Activated CD8-positive, alpha-beta memory T cell treated with anti-CD3 and anti-CD28 coated beads, Interleukin-2, amount 50 U/mL, for 4 hours (primary cell): ENCODE data around the gene SLX4.

Experiments used
- DNase-seq: peaks from one replicate; pipeline ENCODE4 v3.0.0-alpha.2; 2020

SLX4 gene

DNA sequence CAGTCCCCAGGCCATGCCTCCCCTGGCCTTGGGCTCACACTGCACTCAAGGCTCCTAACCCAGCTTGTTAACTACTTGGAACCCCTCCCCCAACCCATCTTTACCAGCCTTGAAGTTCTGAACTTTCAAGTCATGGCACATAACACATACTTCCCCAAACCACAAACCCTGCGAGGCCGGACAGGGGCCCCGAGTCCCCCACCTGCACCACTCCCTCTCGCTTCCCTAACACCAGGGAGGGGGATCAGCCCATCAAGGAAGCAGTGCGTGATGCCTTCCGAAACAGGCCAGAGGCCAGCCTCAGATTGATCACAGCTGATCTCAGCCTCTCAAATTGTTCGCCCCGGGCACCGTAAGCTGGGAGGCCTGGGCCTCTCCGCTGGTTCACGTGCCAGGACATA is 31.2 kb downstream of the SLX4 start:
- DNase-seq: no peak

DNA sequence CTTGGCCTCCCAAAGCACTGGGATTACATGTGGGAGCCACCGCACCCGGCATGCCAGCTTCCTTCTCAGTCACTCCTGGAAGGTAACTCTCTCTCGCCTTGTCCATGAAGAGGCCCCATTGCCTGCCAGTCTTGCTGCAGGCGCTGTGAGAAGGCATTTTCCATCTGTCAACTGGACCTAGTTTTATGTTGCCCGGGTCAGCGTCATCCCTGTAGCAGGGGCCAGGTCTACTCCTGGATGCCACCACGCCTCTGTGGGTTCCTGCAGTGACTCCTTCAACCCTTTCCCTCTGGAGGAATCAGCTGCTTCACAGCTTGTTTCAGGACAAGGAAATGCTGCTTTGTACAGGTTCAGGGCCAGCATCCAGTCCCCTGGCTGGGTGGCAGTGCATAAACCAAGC is 31.6 kb downstream of the SLX4 start:
- DNase-seq: no peak

DNA sequence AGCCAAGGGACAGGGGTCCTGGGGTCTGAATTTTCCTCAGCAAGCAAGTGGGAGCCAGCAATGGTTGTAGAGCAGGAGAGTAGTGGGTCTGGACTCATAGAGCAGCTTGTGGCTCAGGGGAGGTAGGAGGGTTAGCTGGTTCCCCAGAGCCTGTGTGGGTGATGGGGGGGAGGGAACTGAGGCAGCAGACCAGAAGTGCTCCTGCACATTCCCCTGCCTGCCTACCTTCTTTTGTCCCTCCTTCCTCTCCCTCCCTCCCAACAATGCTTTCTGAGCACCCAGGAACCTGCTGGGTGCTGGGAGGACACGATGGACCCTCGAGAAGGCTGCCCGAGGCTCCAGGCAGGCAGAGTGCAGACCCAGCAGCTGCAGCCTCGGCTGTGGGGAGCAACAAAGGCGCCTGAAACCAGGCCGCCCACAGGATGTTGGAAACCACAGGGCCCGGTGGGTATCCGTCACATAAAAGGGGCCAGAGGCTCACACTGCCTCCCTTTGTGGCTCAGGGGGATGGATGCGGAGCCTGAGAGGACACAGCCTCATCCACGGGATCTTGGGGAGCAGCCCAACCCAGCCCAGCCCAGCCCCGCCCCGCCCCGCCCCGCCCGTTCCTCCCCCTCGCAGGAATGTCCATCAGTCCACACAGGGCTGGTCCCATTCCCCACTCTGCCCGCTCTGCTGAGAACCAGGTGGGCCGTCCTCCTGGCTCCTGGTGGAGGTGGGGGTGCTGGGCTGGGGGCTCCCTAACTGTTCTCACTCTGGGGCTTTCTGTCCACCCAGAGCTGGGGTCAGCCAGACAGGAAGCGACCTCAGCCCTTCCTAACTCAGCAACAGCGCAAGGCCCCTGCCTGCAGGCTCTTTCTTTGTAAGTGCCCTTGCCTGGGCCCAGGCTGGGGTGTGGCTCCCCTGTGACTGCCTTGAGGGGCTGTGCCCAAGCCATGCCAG is 32.5 kb downstream of the SLX4 start:
- peak; percentile 43 for DNase-seq

GRCh38 chr16:3578121-3578520 is 33.3 kb downstream of the SLX4 start:
- peak; percentile 50 for DNase-seq

DNA sequence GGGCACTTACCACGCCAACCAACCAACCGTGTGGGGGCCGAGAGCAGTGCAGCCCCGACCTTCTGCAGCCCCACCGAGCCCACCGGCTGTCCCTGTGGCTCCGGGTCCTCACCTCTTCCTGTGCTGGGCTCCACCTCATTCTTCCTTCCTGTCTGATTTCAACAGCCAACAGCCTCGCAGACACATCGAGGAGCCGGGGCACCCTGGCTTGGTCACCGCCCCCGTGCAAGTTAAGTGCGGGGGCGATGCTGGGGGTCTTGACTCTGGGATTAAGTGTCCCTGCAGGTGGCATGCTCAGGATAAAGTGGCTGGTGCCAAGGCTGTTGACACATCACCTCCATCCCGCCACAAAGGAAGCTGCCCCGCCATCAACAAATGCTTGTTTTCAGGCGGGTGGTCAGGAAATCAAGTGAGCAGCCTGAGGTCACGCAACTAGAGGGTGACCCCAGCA is 34.1 kb downstream of the SLX4 start, which contains the start of gene NLRC3:
TSS of gene NLRC3 (minus strand) at position 102 of the 451 bp plus-strand sequence. CDS start 12,367 bp downstream, outside the sequence.
- peak; percentile 47 for DNase-seq

GRCh38 chr16:3576211-3576610 is 35.2 kb downstream of the SLX4 start:
- no peak for DNase-seq

DNA sequence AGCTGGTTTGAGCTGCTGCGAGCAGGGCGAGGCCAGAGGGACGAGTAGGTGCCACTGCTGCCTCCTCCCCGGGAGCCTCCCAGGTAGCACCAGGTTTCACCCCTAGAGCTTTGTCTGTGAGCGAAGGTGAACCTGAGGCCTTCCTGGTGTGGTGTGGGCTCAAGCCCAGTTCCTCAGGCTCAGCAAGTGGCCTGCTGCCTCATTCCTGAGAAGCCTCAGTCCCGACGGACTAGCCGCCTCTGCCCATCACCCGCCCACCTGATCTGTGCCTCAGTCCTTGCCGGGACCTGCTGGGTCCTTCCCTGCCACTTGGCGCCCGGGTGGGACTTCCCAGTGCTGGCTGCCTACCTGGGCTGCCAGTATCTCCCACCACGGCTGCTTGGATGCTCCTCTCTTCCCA is 35.9 kb downstream of the SLX4 start:
- no peak for DNase-seq

- no peak for DNase-seq
Observed at GRCh38 chr16:3574195-3574594, 37.2 kb downstream of the SLX4 start.

DNA sequence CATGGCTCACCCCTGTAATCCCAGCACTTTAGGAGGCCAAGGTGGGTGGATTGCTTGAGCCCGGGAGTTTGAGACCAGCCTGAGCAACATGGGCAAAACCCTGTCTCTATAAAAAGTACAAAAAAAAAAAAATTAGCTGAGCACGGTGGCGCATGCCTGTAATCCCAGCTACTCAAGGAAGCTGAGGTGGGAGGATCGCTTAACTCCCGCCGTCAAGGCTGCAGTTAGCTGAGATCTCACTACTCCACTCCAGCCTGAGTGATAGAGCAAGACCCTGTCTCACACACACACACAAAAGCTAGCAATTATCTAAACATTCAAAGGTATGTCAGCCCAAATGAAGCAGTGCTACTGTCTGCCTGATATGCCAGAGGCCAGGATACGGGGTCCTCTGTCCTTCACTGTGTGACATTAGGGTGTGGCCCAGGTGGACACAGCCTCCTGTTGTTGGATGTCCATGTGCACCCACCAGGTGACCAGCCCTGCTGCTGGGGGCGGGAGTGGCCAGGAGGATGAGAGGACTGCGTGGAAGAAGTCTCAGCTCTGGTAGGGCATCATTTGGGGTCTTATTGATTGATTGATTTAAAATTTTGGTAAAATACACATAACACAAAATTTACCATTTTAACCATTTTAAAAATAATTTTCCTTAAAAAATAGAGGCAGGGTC is 38.1 kb downstream of the SLX4 start:
- DNase-seq: no peak

GRCh38 chr16:3570420-3571062 is 40.9 kb downstream of the SLX4 start:
- no peak for DNase-seq

DNA sequence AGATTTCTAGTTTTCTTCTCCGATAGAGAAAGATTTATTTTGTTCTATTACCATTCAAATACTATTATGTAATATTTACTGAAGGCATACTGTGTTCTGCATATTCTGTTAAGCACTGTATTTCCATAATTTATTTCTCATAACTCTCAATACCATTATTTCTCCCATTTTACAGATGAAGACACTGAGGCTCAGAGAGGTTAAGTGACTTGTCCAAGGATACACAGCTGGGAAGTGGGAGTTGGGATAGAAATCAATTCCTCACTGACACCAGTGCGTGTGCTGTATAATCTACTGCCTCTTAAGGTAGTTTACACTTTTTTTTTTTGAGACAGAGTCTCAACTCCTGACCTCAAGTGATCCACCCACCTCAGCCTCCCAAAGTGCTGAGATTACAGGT is 41.6 kb downstream of the SLX4 start:
- DNase-seq: no peak

GRCh38 chr16:3566990-3567389 is 44.4 kb downstream of the SLX4 start:
- DNase-seq: no peak

DNA sequence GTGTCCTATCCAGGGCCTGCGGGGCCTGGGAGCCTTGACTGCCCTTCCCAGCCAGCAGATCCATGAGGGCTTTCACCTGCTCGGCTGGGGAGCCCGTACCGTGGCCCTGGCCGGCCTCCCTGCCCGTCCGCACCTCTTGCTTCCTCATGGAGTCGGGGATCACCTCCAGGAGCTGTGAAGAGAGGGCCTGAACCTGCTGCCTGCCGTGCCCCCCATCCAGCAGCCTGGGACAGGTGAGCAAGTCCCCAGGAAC is 46.6 kb downstream of the SLX4 start:
- no peak for DNase-seq

GRCh38 chr16:3564130-3564888 is 47.1 kb downstream of the SLX4 start:
- no peak for DNase-seq

GRCh38 chr16:3562914-3563480 is 48.4 kb downstream of the SLX4 start:
- no peak for DNase-seq

- no peak for DNase-seq
Observed at GRCh38 chr16:3561626-3562025, 49.8 kb downstream of the SLX4 start.

- DNase-seq: no peak
Observed at GRCh38 chr16:3554351-3554928, 57.0 kb downstream of the SLX4 start.

- no peak for DNase-seq
Observed at GRCh38 chr16:3553138-3553923, 58.1 kb downstream of the SLX4 start.

DNA sequence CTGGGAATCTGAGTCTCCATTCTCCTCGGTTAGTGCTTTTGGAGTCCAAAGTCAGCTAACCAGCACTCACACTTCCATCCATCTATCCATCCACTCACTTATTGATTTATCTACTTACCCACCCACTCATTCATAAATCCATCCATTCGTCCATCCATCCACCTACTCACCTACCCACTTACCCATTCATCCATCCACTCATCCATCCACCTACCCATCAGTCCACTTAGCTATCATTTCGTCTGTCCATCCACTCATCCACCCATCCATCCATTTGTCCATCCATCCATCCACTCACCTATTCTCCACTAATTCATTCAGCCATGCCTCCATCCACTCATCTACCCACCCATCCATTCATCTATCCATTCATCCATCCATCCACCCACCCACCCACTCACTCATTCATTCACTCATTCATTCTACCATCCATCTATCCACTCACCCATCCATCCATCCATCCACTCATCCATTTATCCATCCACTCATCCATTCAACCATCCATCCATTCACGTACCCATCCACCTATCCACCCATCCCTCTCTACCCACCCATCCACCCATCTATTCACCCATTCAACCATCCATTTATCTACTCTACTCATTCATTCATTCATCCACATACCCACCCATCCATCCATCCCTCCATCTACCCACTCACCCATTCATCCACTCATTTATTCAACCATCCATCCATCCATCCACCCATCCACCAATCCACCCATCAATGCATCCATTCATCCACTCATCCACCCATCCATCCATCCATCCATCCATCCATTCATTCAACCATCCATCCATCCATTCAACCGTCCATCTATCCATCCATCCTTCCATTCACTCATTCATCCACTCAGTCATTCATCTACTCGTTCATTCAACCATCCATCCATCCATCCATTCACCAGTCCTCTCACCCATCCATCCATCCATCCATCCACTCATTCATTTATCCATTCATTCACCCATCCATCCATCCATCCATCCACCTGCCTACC is 60.3 kb downstream of the SLX4 start:
- DNase-seq: no peak

GRCh38 chr16:3549906-3550305 is 61.5 kb downstream of the SLX4 start:
- no peak for DNase-seq
